KMS-11 (cell line): Measurements from ENCODE around the gene TTC19.
"Not testable (repeated sequence)": the region's sequence is repeated elsewhere in the genome, so short reads cannot be mapped to it uniquely, and the experiment has no call there.

Source experiments
- H2AFZ ChIP-seq: fragments of 200-600 bp; sonication (generic); 2 replicates; pipeline ENCODE4 v1.6.1; 2016; ENCODE audit warnings: antibody characterized with exemption, mixed run types, low read depth
- H3K27ac ChIP-seq: fragments of 200-600 bp; sonication (generic); 2 replicates; pipeline ENCODE4 v1.6.1; 2016; ENCODE audit warnings: mild to moderate bottlenecking, mixed run types
- H3K27me3 ChIP-seq: fragments of 200-600 bp; sonication (generic); 2 replicates; pipeline ENCODE4 v1.6.1; 2017; ENCODE audit warnings: mild to moderate bottlenecking, low read depth, mixed run types, moderate library complexity; ENCODE audit not compliant: insufficient read depth
- H3K36me3 ChIP-seq: fragments of 200-600 bp; sonication (generic); 2 replicates; pipeline ENCODE4 v1.6.1; 2017; ENCODE audit warnings: mild to moderate bottlenecking, mixed run types; ENCODE audit not compliant: insufficient read depth
- H3K4me1 ChIP-seq: fragments of 200-600 bp; sonication (generic); 2 replicates; pipeline ENCODE4 v1.6.1; 2016; ENCODE audit warnings: mild to moderate bottlenecking, low read depth, mixed run types; ENCODE audit not compliant: poor library complexity, severe bottlenecking
- H3K4me2 ChIP-seq: fragments of 200-600 bp; sonication (generic); 2 replicates; pipeline ENCODE4 v1.7.0; 2016; ENCODE audit warnings: mild to moderate bottlenecking, mixed run types
- H3K4me3 ChIP-seq: fragments of 200-600 bp; sonication (generic); IDR thresholded peaks from 2 replicates; pipeline ENCODE4 v1.6.1; 2017; ENCODE audit warnings: low read depth, low read length, mixed read lengths; ENCODE audit not compliant: insufficient read depth
- H3K79me2 ChIP-seq: fragments of 200-600 bp; sonication (generic); 2 replicates; pipeline ENCODE4 v1.6.1; 2016; ENCODE audit warnings: low read depth, mixed run types; ENCODE audit not compliant: insufficient read depth
- H3K9ac ChIP-seq: fragments of 200-600 bp; sonication (generic); 2 replicates; pipeline ENCODE4 v1.6.1; 2016; ENCODE audit warnings: mild to moderate bottlenecking, mixed run types
- H4K20me1 ChIP-seq: fragments of 200-600 bp; sonication (generic); 2 replicates; pipeline ENCODE4 v1.6.1; 2016; ENCODE audit warnings: mild to moderate bottlenecking, mixed run types; ENCODE audit not compliant: insufficient read depth
- TF ChIP-seq, protein P1 (sequence below): fragments of 200-600 bp; sonication (generic); conservative IDR thresholded peaks from 2 replicates; pipeline ENCODE4 v1.6.1; 2017; ENCODE audit warnings: low read depth, mild to moderate bottlenecking, antibody characterized with exemption, low read length, moderate library complexity, mixed read lengths

Gene TTC19

GRCh38 chr17:15973834-15974233 is 25.8 kb upstream of the TTC19 start:
- Histone ChIP-seq H2AFZ (no peak overlapping the region), H3K9ac (no peak overlapping the region), H3K36me3 (no peaks in the 10 kb centered on the region), H4K20me1 (no peaks in the 10 kb centered on the region), H3K79me2 (no peaks in the 10 kb centered on the region), H3K4me2 (no peak overlapping the region), H3K4me3 (no peak overlapping the region), H3K27ac (no peak overlapping the region; the same call in 1 of the 2 replicates), H3K27me3 (no peaks in the 10 kb centered on the region), H3K4me1 (peaks cover 14% of the 10 kb centered on the region)
- TF ChIP-seq, protein P1, sequence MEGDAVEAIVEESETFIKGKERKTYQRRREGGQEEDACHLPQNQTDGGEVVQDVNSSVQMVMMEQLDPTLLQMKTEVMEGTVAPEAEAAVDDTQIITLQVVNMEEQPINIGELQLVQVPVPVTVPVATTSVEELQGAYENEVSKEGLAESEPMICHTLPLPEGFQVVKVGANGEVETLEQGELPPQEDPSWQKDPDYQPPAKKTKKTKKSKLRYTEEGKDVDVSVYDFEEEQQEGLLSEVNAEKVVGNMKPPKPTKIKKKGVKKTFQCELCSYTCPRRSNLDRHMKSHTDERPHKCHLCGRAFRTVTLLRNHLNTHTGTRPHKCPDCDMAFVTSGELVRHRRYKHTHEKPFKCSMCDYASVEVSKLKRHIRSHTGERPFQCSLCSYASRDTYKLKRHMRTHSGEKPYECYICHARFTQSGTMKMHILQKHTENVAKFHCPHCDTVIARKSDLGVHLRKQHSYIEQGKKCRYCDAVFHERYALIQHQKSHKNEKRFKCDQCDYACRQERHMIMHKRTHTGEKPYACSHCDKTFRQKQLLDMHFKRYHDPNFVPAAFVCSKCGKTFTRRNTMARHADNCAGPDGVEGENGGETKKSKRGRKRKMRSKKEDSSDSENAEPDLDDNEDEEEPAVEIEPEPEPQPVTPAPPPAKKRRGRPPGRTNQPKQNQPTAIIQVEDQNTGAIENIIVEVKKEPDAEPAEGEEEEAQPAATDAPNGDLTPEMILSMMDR = no peak

DNA sequence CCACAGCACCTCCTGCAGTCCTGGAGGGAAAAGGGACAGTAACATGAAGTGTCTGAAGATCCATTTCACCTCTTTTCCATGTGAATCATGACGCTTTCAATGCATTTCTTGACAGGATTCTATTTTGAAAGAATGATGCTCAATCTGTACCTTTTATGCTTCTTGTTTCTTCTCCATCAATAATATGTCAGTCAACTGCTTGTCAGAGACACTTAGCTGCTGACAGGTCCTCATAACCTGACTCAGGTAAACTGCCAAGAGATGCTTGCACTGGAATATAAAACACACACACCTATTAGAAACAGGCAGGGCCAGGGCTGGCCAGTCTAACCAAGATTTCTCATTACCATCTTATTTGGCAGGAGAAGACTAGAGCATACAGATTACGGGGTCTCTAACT is 21.7 kb upstream of the TTC19 start:
- Histone ChIP-seq H3K4me2 (no peak overlapping the region), H4K20me1 (no peaks in the 10 kb centered on the region), H3K4me1 (peaks cover 9% of the 10 kb centered on the region), H3K4me3 (no peak overlapping the region), H3K36me3 (no peaks in the 10 kb centered on the region), H3K9ac (no peak overlapping the region), H3K27me3 (no peaks in the 10 kb centered on the region), H3K79me2 (no peaks in the 10 kb centered on the region), H2AFZ (no peak overlapping the region), H3K27ac (no peak overlapping the region)
- TF ChIP-seq, protein P1 = no peak

DNA sequence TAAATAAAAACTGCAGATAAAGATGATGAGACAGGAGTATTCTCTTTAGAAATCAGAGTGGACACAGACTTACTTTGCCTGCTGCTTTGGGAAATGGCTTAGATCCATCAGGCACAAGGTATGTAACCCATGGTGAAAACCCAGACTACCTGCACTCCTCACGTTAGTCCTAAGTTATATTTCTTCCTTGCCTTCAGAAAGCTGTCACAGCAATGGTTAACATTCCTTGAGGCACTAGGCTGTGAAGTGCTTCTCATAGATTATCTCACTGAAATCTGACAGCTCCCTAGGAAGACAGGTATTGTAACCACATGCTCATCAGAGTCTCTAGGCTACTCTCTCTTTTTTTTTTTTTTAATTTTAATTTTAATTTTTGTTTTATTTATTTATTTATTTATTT is 21.0 kb upstream of the TTC19 start:
- no peak overlapping the region for H2AFZ ChIP-seq
- no peaks in the 10 kb centered on the region for H3K36me3 ChIP-seq
- H3K27ac ChIP-seq = no peak overlapping the region
- no peak overlapping the region for H3K4me2 ChIP-seq
- no peak overlapping the region for H3K9ac ChIP-seq
- no peaks in the 10 kb centered on the region for H4K20me1 ChIP-seq
- H3K27me3 ChIP-seq = no peaks in the 10 kb centered on the region
- no peak overlapping the region for H3K4me3 ChIP-seq
- TF ChIP-seq, protein P1 = no peak
- H3K79me2 ChIP-seq = no peaks in the 10 kb centered on the region
- peaks cover 3% of the 10 kb centered on the region for H3K4me1 ChIP-seq

GRCh38 chr17:15979013-15979412 is 20.6 kb upstream of the TTC19 start:
- H3K36me3 ChIP-seq, H2AFZ ChIP-seq, H3K4me1 ChIP-seq, H3K27ac ChIP-seq, H3K9ac ChIP-seq, H3K4me3 ChIP-seq, H3K79me2 ChIP-seq, H3K4me2 ChIP-seq, H3K27me3 ChIP-seq, H4K20me1 ChIP-seq: not testable (repeated sequence)

- H3K9ac ChIP-seq = no peak overlapping the region
- no peak overlapping the region for H3K27ac ChIP-seq
- no peaks in the 10 kb centered on the region for H3K27me3 ChIP-seq
- H3K4me2 ChIP-seq = no peak overlapping the region
- no peaks in the 10 kb centered on the region for H3K79me2 ChIP-seq
- H3K36me3 ChIP-seq = no peaks in the 10 kb centered on the region
- H2AFZ ChIP-seq = no peak overlapping the region
- H3K4me1 ChIP-seq = no peaks in the 10 kb centered on the region
- TF ChIP-seq, protein P1 = no peak
- H3K4me3 ChIP-seq = no peak overlapping the region
- no peaks in the 10 kb centered on the region for H4K20me1 ChIP-seq
Observed at GRCh38 chr17:15981208-15981607, 18.4 kb upstream of the TTC19 start.
